ENCODE measurements around the gene GRK7. TPM values are rescaled to one million over a fixed set of nuclear protein-coding genes. Genes with fewer than 3 reads are reported as not detected.

Gene GRK7
- total and polyA plus RNA-seq, 9 of the 15 experiments (the other 6 are each of a cell fraction or from before 2014, with no cell fraction given) = 0.01 to 0.08 (median 0.04) TPM; not detected in 3

DNA sequence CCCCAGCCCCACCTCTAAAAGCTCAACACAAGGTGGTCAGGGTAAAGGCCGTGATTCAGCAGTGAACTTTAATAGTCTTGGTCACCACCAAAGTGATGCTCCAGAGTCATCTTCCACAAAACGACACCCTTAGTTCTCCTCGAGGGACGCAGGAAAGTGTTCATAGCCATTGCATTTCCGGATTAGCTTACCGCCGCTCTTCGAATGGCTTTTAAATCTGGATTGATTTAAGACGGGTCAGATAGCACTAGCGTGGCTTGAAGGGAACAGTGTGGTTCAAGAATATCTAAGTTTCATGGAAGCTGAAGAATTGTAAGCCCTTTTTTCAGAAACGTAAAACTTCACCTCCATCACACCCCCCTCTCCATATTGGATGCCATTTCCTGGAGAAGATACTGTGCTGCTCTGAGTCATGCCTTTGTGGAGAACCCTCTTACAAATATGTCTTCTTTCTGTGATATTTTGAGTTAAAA lies 24.3 kb upstream of the GRK7 start:
- FAIRE-seq = peak; percentile 40
- intact Hi-C loops (cut with micrococcal nuclease) = loop anchor here (1.0 to 5.0 kb wide), 6 partner anchors 94 to 278 kb away; no protein-coding TSS in a partner anchor
- H2AFZ ChIP-seq (ENCODE audit: low read depth, low read length) = peak overlapping the region; percentile 99
- no peaks in the 10 kb centered on the region for H3K27me3 ChIP-seq (ENCODE audit: control insufficient read depth in 2 of 2, insufficient read depth in 2 of 2, low read length in 2 of 2)
- peak overlapping the region; percentile 90 to 99 for H3K9ac ChIP-seq (ENCODE audit: insufficient read depth in 1 of 2, low read depth in 2 of 2, low read length in 2 of 2)
- no peaks in the 10 kb centered on the region for H3K9me1 ChIP-seq (ENCODE audit: control insufficient read depth, insufficient read depth, low read length)
- no peaks in the 10 kb centered on the region for H3K9me3 ChIP-seq (replicated peaks; ENCODE audit: control insufficient read depth, insufficient read depth, low read depth, low read length)
- peak overlapping the region; percentile 97 for H3K4me2 ChIP-seq (ENCODE audit: insufficient read depth, low read length)
- ChIA-PET CTCF (ENCODE audit: low intra/inter-chr PET ratio) (interaction anchor here (0.6 to 2.5 kb wide), 3 partner anchors 118 to 162 kb away, joined by 3 to 16 read pairs (median 5); no protein-coding TSS in a partner anchor), POLR2A (interaction anchor here (0.6 to 1.8 kb wide), 12 partner anchors 9 to 174 kb away, joined by 3 to 11 read pairs (median 4); no protein-coding TSS in a partner anchor)
- peaks cover 10 to 39% of the 10 kb centered on the region in 2 experiments for H3K4me1 ChIP-seq (replicated peaks in 1 of 2; ENCODE audit: control insufficient read depth in 2 of 2, insufficient read depth in 2 of 2, low read length in 2 of 2)
- H3K79me2 ChIP-seq (ENCODE audit: control insufficient read depth, insufficient read depth, low read length) = peaks cover 55% of the 10 kb centered on the region
- peak; percentile 47 for ATAC-seq
- BruUV-seq (replicated peaks) = TSS peak; percentile 44
- peak overlapping the region; percentile 88 for H3K27ac ChIP-seq (ENCODE audit: extremely low read depth, low read depth, low read length)
- H4K20me1 ChIP-seq (replicated peaks; ENCODE audit: control insufficient read depth, insufficient read depth, low read length) = no peaks in the 10 kb centered on the region
- DNase-seq (ENCODE audit: extremely low read depth in 1 of 4, low spot score in 3 of 4) = peak in 3 of 4 experiments; percentile 20 to 57 (median 22)
- peak overlapping the region; percentile 92 for H3K4me3 ChIP-seq
- in situ Hi-C loops (cut with MboI) = no loop called here
- whole genome bisulfite sequencing (ENCODE audit: insufficient coverage, low coverage, missing lambda C conversion rate) = under 1% methylated on average over 11 of the region's 11 CpGs
- H3K36me3 ChIP-seq (ENCODE audit: control insufficient read depth, insufficient read depth, low read length) = peaks cover 23% of the 10 kb centered on the region; the same call in 2 of the 3 replicates
- TF ChIP-seq MYNN (IDR thresholded peaks at IDR 0.05) (no peak), MYNN (CRISPR knock-in tag; IDR thresholded peaks at IDR 0.05) (no peak), CEBPB (tag; IDR thresholded peaks at IDR 0.05) (peak; percentile 71; the same call in 1 of the 2 replicates), ZNF76 (CRISPR knock-in tag; IDR thresholded peaks at IDR 0.05; ENCODE audit: borderline replicate concordance) (no peak), KDM1A (IDR thresholded peaks at IDR 0.05) (peak in 1 of 2 experiments; percentile 51; a peak in 2 of 4 replicates), DMBX1 (CRISPR knock-in tag; IDR thresholded peaks at IDR 0.05; ENCODE audit: borderline replicate concordance) (no peak), FIP1L1 (IDR thresholded peaks at IDR 0.05; ENCODE audit: low read depth, low read length, poor library complexity, severe bottlenecking) (no peak), ZNF444 (CRISPR knock-in tag; IDR thresholded peaks at IDR 0.05) (no peak), JUND (IDR thresholded peaks at IDR 0.05; ENCODE audit: borderline replicate concordance, low read depth, low read length) (peak; percentile 54; the same call in 1 of the 2 replicates), JUND (tag; IDR thresholded peaks at IDR 0.05; ENCODE audit: borderline replicate concordance, low read depth, low read length) (no peak), ZNF311 (CRISPR knock-in tag; IDR thresholded peaks at IDR 0.05) (no peak)
- TF ChIP-seq, protein P1, sequence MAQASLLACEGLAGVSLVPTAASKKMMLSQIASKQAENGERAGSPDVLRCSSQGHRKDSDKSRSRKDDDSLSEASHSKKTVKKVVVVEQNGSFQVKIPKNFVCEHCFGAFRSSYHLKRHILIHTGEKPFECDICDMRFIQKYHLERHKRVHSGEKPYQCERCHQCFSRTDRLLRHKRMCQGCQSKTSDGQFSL (CRISPR knock-in tag; IDR thresholded peaks at IDR 0.05) = peak; percentile 58
- TF ChIP-seq, protein P1 (tag; IDR thresholded peaks at IDR 0.05) = no peak
- TF ChIP-seq, protein P2, sequence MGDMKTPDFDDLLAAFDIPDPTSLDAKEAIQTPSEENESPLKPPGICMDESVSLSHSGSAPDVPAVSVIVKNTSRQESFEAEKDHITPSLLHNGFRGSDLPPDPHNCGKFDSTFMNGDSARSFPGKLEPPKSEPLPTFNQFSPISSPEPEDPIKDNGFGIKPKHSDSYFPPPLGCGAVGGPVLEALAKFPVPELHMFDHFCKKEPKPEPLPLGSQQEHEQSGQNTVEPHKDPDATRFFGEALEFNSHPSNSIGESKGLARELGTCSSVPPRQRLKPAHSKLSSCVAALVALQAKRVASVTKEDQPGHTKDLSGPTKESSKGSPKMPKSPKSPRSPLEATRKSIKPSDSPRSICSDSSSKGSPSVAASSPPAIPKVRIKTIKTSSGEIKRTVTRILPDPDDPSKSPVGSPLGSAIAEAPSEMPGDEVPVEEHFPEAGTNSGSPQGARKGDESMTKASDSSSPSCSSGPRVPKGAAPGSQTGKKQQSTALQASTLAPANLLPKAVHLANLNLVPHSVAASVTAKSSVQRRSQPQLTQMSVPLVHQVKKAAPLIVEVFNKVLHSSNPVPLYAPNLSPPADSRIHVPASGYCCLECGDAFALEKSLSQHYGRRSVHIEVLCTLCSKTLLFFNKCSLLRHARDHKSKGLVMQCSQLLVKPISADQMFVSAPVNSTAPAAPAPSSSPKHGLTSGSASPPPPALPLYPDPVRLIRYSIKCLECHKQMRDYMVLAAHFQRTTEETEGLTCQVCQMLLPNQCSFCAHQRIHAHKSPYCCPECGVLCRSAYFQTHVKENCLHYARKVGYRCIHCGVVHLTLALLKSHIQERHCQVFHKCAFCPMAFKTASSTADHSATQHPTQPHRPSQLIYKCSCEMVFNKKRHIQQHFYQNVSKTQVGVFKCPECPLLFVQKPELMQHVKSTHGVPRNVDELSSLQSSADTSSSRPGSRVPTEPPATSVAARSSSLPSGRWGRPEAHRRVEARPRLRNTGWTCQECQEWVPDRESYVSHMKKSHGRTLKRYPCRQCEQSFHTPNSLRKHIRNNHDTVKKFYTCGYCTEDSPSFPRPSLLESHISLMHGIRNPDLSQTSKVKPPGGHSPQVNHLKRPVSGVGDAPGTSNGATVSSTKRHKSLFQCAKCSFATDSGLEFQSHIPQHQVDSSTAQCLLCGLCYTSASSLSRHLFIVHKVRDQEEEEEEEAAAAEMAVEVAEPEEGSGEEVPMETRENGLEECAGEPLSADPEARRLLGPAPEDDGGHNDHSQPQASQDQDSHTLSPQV (IDR thresholded peaks at IDR 0.05) = no peak

Measured in K562 (cell line).